ENCODE results near the gene SYNDIG1.

Gene SYNDIG1

GRCh38 chr20:24685736-24686135 lies 216.3 kb downstream of the SYNDIG1 start:
- Histone ChIP-seq H3K4me1 (ENCODE audit: control insufficient read depth, insufficient read depth, low read length) (no peaks in the 10 kb centered on the region), H3K9ac (ENCODE audit: low read length) (no peak overlapping the region), H3K27ac (ENCODE audit: low read depth, low read length) (no peak overlapping the region), H3K36me3 (ENCODE audit: control insufficient read depth, insufficient read depth, low read length) (no peaks in the 10 kb centered on the region), H3K4me3 (ENCODE audit: low read length) (no peak overlapping the region), H3K27me3 (ENCODE audit: control insufficient read depth, insufficient read depth, low read length) (no peaks in the 10 kb centered on the region)

- no peaks in the 10 kb centered on the region for H3K4me1 ChIP-seq (ENCODE audit: control insufficient read depth, insufficient read depth, low read length)
- H3K9ac ChIP-seq (ENCODE audit: low read length), result no peak overlapping the region
- no peaks in the 10 kb centered on the region for H3K27me3 ChIP-seq (ENCODE audit: control insufficient read depth, insufficient read depth, low read length)
- no peaks in the 10 kb centered on the region for H3K36me3 ChIP-seq (ENCODE audit: control insufficient read depth, insufficient read depth, low read length)
- H3K27ac ChIP-seq (ENCODE audit: low read depth, low read length), result no peak overlapping the region
- H3K4me3 ChIP-seq (ENCODE audit: low read length), result no peak overlapping the region
Measured at GRCh38 chr20:24686156-24686555, 216.7 kb downstream of the SYNDIG1 start.

GRCh38 chr20:24690408-24690807 lies 221.0 kb downstream of the SYNDIG1 start:
- H3K9ac ChIP-seq (ENCODE audit: low read length), result no peak overlapping the region
- H3K36me3 ChIP-seq (ENCODE audit: control insufficient read depth, insufficient read depth, low read length), result no peaks in the 10 kb centered on the region

GRCh38 chr20:24691901-24692351 lies 222.5 kb downstream of the SYNDIG1 start:
- Histone ChIP-seq H3K27ac (ENCODE audit: low read depth, low read length) (no peak overlapping the region), H3K9ac (ENCODE audit: low read length) (no peak overlapping the region), H3K36me3 (ENCODE audit: control insufficient read depth, insufficient read depth, low read length) (no peaks in the 10 kb centered on the region), H3K4me3 (ENCODE audit: low read length) (no peak overlapping the region), H3K27me3 (ENCODE audit: control insufficient read depth, insufficient read depth, low read length) (no peaks in the 10 kb centered on the region), H3K4me1 (ENCODE audit: control insufficient read depth, insufficient read depth, low read length) (peaks cover 4% of the 10 kb centered on the region)

More at GRCh38 chr20:24690408-24690807, 221.0 kb downstream of the SYNDIG1 start:
- H3K4me1 ChIP-seq (ENCODE audit: control insufficient read depth, insufficient read depth, low read length), result peaks cover 4% of the 10 kb centered on the region
- H3K27ac ChIP-seq (ENCODE audit: low read depth, low read length), result no peak overlapping the region
- H3K4me3 ChIP-seq (ENCODE audit: low read length), result no peak overlapping the region
- H3K27me3 ChIP-seq (ENCODE audit: control insufficient read depth, insufficient read depth, low read length), result no peaks in the 10 kb centered on the region

DNA sequence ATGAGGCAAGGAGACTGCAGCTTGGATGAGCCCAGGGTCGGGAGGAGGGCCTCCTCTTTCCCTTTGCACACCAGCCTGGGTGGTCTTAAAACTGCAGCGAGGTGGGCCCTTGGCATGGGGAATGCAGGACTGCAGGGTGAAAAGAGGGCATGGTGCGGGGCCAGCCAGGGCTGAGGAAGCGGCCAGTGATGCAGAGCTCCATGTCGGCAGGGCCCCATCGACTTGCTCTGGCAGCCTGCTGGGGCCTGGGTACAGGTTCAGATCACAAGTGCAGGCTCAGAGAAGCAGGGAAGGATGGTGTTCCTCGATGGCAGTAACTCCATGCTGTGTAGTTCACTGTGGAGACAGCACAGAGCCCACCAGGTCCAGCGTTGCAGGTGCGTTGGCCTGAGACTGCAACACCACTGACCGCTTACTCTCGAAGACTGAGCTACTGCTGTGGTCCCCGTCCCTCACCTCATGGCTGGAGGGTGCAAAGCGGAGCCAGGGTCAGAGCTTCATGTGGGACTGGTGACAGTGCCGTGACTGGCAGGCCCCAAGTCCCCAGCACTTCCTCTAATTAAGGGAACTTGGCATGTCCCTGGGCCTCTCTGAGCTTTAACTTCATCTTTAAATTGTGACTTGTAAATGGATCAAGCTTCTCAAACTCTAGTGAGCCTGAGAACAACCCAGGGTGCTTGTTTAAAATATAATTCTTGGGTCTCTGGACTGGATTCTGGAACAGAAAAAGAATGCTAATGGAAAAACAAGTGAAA lies 223.2 kb downstream of the SYNDIG1 start:
- Histone ChIP-seq H3K27me3 (ENCODE audit: control insufficient read depth, insufficient read depth, low read length) (no peaks in the 10 kb centered on the region), H3K9ac (ENCODE audit: low read length) (no peak overlapping the region), H3K4me3 (ENCODE audit: low read length) (no peak overlapping the region), H3K27ac (ENCODE audit: low read depth, low read length) (no peak overlapping the region), H3K4me1 (ENCODE audit: control insufficient read depth, insufficient read depth, low read length) (peaks cover 4% of the 10 kb centered on the region), H3K36me3 (ENCODE audit: control insufficient read depth, insufficient read depth, low read length) (no peaks in the 10 kb centered on the region)

DNA sequence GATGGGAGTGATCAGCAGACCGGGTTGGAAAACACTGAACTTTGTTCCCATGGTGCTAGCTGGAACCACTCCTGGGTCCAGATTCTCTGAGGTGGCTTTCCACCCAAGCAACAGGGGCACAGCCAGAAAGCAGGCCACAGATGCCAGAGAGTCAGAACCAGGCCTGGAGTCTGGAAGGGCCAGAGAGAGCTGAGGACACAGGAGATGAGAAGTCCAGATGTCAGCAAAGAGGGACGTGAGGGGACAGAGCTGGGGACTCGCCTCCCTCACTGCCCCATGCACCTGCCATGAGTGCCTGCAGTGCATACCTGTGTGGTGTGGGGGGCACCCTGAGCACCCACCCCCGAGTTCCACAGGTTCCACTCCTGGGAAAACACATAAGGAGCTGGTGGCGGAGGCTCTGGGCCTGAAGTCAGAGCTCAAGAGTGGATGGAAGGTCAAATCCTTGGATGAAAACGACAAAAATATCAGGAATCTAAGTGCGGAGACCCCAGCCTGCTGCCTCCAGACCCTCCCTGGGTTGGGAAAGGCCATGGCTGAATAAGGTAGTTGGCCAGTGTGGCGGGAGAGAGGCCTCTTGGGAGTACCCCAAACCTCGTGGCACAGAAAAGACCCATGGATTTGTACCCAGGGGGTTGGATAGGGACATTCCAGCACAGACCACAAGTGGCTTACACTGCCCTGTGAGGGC lies 224.2 kb downstream of the SYNDIG1 start:
- H3K27ac ChIP-seq (ENCODE audit: low read depth, low read length), result no peak overlapping the region

GRCh38 chr20:24694157-24694726 lies 224.8 kb downstream of the SYNDIG1 start:
- H3K9ac ChIP-seq (ENCODE audit: low read length), result no peak overlapping the region
- H3K27ac ChIP-seq (ENCODE audit: low read depth, low read length), result no peak overlapping the region
- no peaks in the 10 kb centered on the region for H3K36me3 ChIP-seq (ENCODE audit: control insufficient read depth, insufficient read depth, low read length)
- H3K4me3 ChIP-seq (ENCODE audit: low read length), result no peak overlapping the region
- H3K4me1 ChIP-seq (ENCODE audit: control insufficient read depth, insufficient read depth, low read length), result peaks cover 4% of the 10 kb centered on the region
- no peaks in the 10 kb centered on the region for H3K27me3 ChIP-seq (ENCODE audit: control insufficient read depth, insufficient read depth, low read length)

More for the DNA sequence above, 224.2 kb downstream of the SYNDIG1 start:
- Histone ChIP-seq H3K36me3 (ENCODE audit: control insufficient read depth, insufficient read depth, low read length) (no peaks in the 10 kb centered on the region), H3K27me3 (ENCODE audit: control insufficient read depth, insufficient read depth, low read length) (no peaks in the 10 kb centered on the region), H3K4me1 (ENCODE audit: control insufficient read depth, insufficient read depth, low read length) (peaks cover 4% of the 10 kb centered on the region), H3K4me3 (ENCODE audit: low read length) (no peak overlapping the region), H3K9ac (ENCODE audit: low read length) (no peak overlapping the region)

GRCh38 chr20:24694727-24695528 lies 225.5 kb downstream of the SYNDIG1 start:
- H3K27ac ChIP-seq (ENCODE audit: low read depth, low read length), result no peak overlapping the region

GRCh38 chr20:24695529-24696225 lies 226.2 kb downstream of the SYNDIG1 start:
- no peak overlapping the region for H3K9ac ChIP-seq (ENCODE audit: low read length)
- H3K4me3 ChIP-seq (ENCODE audit: low read length), result no peak overlapping the region
- H3K27me3 ChIP-seq (ENCODE audit: control insufficient read depth, insufficient read depth, low read length), result no peaks in the 10 kb centered on the region
- no peaks in the 10 kb centered on the region for H3K36me3 ChIP-seq (ENCODE audit: control insufficient read depth, insufficient read depth, low read length)
- peaks cover 4% of the 10 kb centered on the region for H3K4me1 ChIP-seq (ENCODE audit: control insufficient read depth, insufficient read depth, low read length)
- H3K27ac ChIP-seq (ENCODE audit: low read depth, low read length), result no peak overlapping the region

More at GRCh38 chr20:24694727-24695528, 225.5 kb downstream of the SYNDIG1 start:
- Histone ChIP-seq H3K36me3 (ENCODE audit: control insufficient read depth, insufficient read depth, low read length) (no peaks in the 10 kb centered on the region), H3K4me1 (ENCODE audit: control insufficient read depth, insufficient read depth, low read length) (peaks cover 4% of the 10 kb centered on the region), H3K4me3 (ENCODE audit: low read length) (no peak overlapping the region), H3K9ac (ENCODE audit: low read length) (no peak overlapping the region), H3K27me3 (ENCODE audit: control insufficient read depth, insufficient read depth, low read length) (no peaks in the 10 kb centered on the region)

DNA sequence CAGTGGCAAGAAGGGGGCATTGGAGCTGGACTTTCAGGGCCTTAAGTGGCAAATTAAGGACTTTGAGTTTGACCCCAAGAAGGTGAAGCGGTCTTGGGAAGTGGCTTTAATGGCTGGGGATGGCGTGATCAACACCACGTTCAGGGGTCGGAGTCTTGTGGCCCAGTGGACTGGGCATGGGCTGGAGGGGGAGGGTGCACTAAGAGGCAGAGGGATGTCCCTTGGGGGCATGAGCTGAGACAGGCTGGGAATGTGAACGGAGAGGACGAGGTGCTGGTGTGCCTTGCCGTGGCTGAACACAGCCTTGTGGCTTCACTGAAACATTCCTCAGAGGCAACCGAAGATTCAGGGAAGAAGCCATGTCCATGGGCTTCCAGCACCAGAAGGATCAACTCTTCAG lies 227.0 kb downstream of the SYNDIG1 start:
- H3K9ac ChIP-seq (ENCODE audit: low read length), result no peak overlapping the region
- no peak overlapping the region for H3K4me3 ChIP-seq (ENCODE audit: low read length)
- no peaks in the 10 kb centered on the region for H3K36me3 ChIP-seq (ENCODE audit: control insufficient read depth, insufficient read depth, low read length)
- H3K4me1 ChIP-seq (ENCODE audit: control insufficient read depth, insufficient read depth, low read length), result peaks cover 4% of the 10 kb centered on the region
- H3K27me3 ChIP-seq (ENCODE audit: control insufficient read depth, insufficient read depth, low read length), result no peaks in the 10 kb centered on the region
- no peak overlapping the region for H3K27ac ChIP-seq (ENCODE audit: low read depth, low read length)

GRCh38 chr20:24697411-24697810 lies 228.0 kb downstream of the SYNDIG1 start:
- Histone ChIP-seq H3K4me3 (ENCODE audit: low read length) (no peak overlapping the region), H3K4me1 (ENCODE audit: control insufficient read depth, insufficient read depth, low read length) (peaks cover 4% of the 10 kb centered on the region), H3K36me3 (ENCODE audit: control insufficient read depth, insufficient read depth, low read length) (no peaks in the 10 kb centered on the region), H3K27ac (ENCODE audit: low read depth, low read length) (no peak overlapping the region), H3K9ac (ENCODE audit: low read length) (no peak overlapping the region), H3K27me3 (ENCODE audit: control insufficient read depth, insufficient read depth, low read length) (no peaks in the 10 kb centered on the region)
